NCI-H146 treated with DMSO at 0.1 percent for 48 hours (cell line): ENCODE results near the gene SLC9A8.
"Not testable (repeated sequence)": the region's sequence is repeated elsewhere in the genome, so short reads cannot be mapped to it uniquely, and the experiment has no call there.

ENCODE experiments used
- DNase-seq: peaks from one replicate; lab custom pipeline; 2025; ENCODE audit not compliant: unreplicated experiment; lab: John Stamatoyannopoulos, UW

The SLC9A8 gene

GRCh38 chr20:49786196-49786595 lies 26.4 kb upstream of the SLC9A8 start:
- no peak for DNase-seq

GRCh38 chr20:49786668-49787370 lies 25.8 kb upstream of the SLC9A8 start:
- no peak for DNase-seq

GRCh38 chr20:49787371-49788357 lies 25.0 kb upstream of the SLC9A8 start:
- no peak for DNase-seq

GRCh38 chr20:49790077-49790798 lies 22.4 kb upstream of the SLC9A8 start:
- DNase-seq = no peak

GRCh38 chr20:49791165-49791564 lies 21.5 kb upstream of the SLC9A8 start:
- DNase-seq = no peak

GRCh38 chr20:49792006-49792405 lies 20.6 kb upstream of the SLC9A8 start:
- no peak for DNase-seq

DNA sequence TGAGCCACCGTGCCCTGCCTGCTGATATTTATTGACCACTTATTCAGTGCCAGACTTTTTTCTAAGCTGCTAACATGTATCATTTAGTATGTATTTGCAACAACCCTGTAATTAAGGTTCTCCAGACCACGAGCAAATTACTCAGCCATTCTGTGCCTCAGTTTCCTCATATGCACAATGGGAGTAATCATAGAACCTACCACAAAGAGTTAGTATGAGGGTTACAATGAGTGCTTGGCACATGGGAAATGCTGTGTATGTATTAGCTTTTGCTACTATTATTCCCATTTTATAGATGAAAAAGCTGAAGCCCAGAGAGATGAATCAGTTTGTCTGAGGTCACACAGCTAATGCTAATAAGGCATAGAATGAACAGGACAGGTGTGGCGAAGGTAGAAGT lies 20.0 kb upstream of the SLC9A8 start:
- no peak for DNase-seq

- no peak for DNase-seq
These were observed 18.1 kb upstream of the SLC9A8 start for GRCh38 chr20:49794336-49795134.

DNA sequence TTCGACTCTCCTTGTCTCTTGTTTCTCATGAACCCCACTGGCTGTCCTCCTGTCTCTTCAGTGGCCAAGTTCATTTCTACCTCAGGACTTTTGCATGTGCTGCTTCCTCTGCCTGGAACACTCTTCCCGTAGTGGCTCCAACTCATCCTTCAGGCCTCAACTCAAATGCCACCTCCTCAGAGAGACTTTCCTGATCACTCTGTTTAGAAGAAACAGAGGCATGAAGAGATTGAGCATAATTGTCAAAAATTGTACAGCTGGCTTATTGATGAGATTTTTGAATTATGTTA lies 17.5 kb upstream of the SLC9A8 start:
- no peak for DNase-seq

- no peak for DNase-seq
These were observed 15.9 kb upstream of the SLC9A8 start for GRCh38 chr20:49796600-49797343.

DNA sequence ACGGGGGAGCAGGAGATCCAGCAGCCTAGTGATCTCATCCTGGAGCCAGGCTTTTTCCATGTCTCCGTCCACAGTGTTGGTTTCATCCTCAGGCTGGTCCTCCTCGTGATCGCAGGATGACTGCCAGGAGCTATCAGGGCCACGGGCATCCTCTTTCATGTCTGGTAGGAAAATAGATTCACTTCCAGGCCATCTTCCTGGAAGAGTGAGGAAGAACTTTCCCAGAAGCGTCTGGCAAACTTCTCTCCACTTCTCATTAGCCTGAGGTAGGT lies 15.3 kb upstream of the SLC9A8 start:
- DNase-seq = no peak

GRCh38 chr20:49798718-49799117 lies 13.9 kb upstream of the SLC9A8 start:
- no peak for DNase-seq

- DNase-seq = no peak
These were observed 12.9 kb upstream of the SLC9A8 start for GRCh38 chr20:49799698-49800097.

DNA sequence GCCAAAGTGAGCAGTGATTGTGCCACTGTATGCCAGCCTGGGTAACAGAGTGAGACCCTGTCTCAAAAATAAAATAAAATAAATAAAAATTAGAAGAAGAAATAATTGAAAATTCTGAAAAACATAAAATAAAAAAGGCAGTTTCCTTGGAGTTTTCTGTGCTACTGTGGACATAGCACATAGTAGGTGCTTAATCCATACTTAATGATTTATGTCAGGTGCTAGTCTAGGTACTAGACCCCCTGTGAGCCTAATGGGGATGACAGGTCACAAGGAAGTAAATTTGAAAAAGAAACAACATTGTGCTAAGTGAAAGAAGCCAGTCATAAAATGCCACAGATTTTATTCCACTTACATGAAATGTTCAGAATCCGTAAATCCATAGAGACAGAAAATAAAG lies 9.2 kb upstream of the SLC9A8 start:
- DNase-seq = no peak

DNA sequence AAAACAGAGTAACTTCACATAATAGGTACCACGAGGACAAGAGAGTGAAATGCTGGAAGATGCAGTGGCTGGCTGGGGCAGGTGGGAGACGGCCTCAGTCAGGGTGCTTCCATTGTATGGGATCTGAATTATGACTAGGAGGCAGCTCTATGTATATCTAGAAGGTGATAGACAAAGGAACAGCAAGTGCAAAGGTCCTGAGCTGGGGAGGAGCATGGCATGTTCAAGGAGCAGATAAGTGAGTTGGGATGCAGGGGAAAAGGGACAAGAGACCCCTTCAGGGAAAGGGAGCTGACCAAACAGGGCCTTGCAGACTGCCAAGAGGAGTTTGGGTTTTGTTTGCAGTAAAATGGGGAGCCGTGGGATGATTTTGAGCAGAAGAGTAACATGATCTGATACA lies 8.3 kb upstream of the SLC9A8 start:
- no peak for DNase-seq

GRCh38 chr20:49805224-49805876 lies 7.3 kb upstream of the SLC9A8 start:
- not testable (repeated sequence) for DNase-seq

GRCh38 chr20:49808753-49809152 lies 3.9 kb upstream of the SLC9A8 start:
- no peak for DNase-seq

GRCh38 chr20:49809803-49810359 lies 2.7 kb upstream of the SLC9A8 start:
- no peak for DNase-seq

DNA sequence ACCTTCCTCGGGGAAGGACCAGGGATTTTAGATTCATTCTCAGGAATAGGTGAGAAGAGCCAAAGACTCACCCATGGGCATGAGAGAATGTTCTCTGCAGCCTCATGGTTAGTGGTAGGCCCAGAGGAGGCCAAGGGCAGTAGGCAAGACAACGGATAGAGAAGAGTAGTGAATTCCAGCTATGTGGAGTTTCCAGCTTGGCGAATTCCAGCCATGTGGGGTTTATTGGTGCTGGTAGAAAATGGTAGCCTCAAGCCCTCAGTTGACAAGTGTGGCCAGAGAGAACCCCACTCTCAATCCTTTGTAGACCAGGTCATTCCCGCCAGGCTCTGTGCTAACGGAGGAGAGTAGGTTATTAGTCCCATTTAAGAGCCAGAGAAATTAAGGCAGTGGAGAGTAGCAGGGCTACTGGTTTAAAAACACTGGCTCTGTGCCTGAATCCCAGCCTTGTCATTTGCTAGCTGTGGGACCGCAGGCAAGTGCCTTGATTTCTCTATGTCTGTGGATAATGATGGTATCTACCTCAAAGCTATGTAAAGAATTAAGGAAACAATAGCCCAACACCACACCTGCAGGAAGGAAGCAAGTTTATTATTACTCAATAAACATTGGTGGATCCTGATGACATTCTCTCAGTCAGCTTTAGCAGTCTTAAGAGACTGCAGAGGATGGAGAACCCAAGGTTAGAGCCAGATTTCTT lies 2.0 kb upstream of the SLC9A8 start:
- DNase-seq = no peak
